K562 (cell line): ENCODE data around the gene ENHO.

Experiments used
- ATF2 ChIP-seq: sonication (generic); formaldehyde crosslinking; IDR thresholded peaks from 2 replicates; pipeline ENCODE4 v1.8.1; 2022; ENCODE audit warnings: missing genetic modification reagents
- CHD4 ChIP-seq: fragments of 200-600 bp; sonication (generic); IDR thresholded peaks from 3 replicates; pipeline ENCODE4 v1.6.1; 2012; ENCODE audit warnings: low read depth, mild to moderate bottlenecking, mixed read lengths, low read length, inconsistent platforms; ENCODE audit not compliant: insufficient read depth, insufficient replicate concordance, poor library complexity, severe bottlenecking
- NFYB ChIP-seq: IDR thresholded peaks from 2 replicates; pipeline ENCODE4 v1.6.1; 2011; ENCODE audit warnings: mild to moderate bottlenecking, moderate library complexity; ENCODE audit not compliant: insufficient read length; ENCODE audit errors: extremely low read depth
- POLR2A ChIP-seq: fragments of 450-650 bp; conservative IDR thresholded peaks from 2 replicates; pipeline ENCODE4 v1.6.1; 2016
- TF ChIP-seq, protein P1 (sequence below), 3 experiments: IDR thresholded peaks in 2 of 3; conservative IDR thresholded peaks in 1 of 3; 2 replicates each; pipeline ENCODE4 v1.5.1; 2011 to 2012; ENCODE audit warnings: low read length in 3 of 3, mild to moderate bottlenecking in 3 of 3, control low read depth in 2 of 3, improper control_type of control experiment in 1 of 3, inconsistent platforms in 1 of 3, low read depth in 1 of 3, mixed read lengths in 1 of 3, moderate library complexity in 1 of 3; ENCODE audit not compliant: insufficient read depth in 2 of 3

GRCh38 chr9:34546102-34546833 is 23.5 kb upstream of the ENHO start:
- no peak for TF ChIP-seq NFYB
- TF ChIP-seq ATF2 (CRISPR knock-in tag): no peak
- TF ChIP-seq CHD4: no peak
- TF ChIP-seq, protein P1, sequence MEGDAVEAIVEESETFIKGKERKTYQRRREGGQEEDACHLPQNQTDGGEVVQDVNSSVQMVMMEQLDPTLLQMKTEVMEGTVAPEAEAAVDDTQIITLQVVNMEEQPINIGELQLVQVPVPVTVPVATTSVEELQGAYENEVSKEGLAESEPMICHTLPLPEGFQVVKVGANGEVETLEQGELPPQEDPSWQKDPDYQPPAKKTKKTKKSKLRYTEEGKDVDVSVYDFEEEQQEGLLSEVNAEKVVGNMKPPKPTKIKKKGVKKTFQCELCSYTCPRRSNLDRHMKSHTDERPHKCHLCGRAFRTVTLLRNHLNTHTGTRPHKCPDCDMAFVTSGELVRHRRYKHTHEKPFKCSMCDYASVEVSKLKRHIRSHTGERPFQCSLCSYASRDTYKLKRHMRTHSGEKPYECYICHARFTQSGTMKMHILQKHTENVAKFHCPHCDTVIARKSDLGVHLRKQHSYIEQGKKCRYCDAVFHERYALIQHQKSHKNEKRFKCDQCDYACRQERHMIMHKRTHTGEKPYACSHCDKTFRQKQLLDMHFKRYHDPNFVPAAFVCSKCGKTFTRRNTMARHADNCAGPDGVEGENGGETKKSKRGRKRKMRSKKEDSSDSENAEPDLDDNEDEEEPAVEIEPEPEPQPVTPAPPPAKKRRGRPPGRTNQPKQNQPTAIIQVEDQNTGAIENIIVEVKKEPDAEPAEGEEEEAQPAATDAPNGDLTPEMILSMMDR (IDR thresholded peaks at IDR 0.05 in 2 of 3, conservative IDR thresholded peaks at IDR 0.05 in 1 of 3; ENCODE audit: insufficient read depth in 2 of 3, low read depth in 1 of 3, low read length in 3 of 3): no peak
- no peak for TF ChIP-seq POLR2A
